Coronary artery (tissue), 2 donors: ENCODE data around the gene ACSM5.
"Not testable (repeated sequence)": the region's sequence is repeated elsewhere in the genome, so short reads cannot be mapped to it uniquely, and the experiment has no call there.

Experiments used
- DNase-seq: peaks from one replicate; pipeline ENCODE4 v3.0.0-alpha.2; 2017; ENCODE audit warnings: low spot score
- H3K27ac ChIP-seq, 2 donors: fragments of 200-600 bp; sonication (generic); one replicate each; pipeline ENCODE4 v1.5.1; 2016 to 2019
- H3K4me3 ChIP-seq: fragments of 200-600 bp; sonication (generic); 2 replicates; pipeline ENCODE4 v1.5.1; 2016; ENCODE audit warnings: mild to moderate bottlenecking, moderate library complexity
- TF ChIP-seq, protein P1 (sequence below): fragments of 200-600 bp; sonication (generic); IDR thresholded peaks from one replicate; pipeline ENCODE4 v1.5.1; 2019; ENCODE audit warnings: antibody characterized with exemption

Gene ACSM5

GRCh38 chr16:20441191-20441590, 31.9 kb downstream of the ACSM5 start:
- H3K4me3 ChIP-seq, result no peak overlapping the region
- no peak for DNase-seq
- TF ChIP-seq, protein P1, sequence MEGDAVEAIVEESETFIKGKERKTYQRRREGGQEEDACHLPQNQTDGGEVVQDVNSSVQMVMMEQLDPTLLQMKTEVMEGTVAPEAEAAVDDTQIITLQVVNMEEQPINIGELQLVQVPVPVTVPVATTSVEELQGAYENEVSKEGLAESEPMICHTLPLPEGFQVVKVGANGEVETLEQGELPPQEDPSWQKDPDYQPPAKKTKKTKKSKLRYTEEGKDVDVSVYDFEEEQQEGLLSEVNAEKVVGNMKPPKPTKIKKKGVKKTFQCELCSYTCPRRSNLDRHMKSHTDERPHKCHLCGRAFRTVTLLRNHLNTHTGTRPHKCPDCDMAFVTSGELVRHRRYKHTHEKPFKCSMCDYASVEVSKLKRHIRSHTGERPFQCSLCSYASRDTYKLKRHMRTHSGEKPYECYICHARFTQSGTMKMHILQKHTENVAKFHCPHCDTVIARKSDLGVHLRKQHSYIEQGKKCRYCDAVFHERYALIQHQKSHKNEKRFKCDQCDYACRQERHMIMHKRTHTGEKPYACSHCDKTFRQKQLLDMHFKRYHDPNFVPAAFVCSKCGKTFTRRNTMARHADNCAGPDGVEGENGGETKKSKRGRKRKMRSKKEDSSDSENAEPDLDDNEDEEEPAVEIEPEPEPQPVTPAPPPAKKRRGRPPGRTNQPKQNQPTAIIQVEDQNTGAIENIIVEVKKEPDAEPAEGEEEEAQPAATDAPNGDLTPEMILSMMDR, result no peak
- no peak overlapping the region for H3K27ac ChIP-seq

GRCh38 chr16:20441859-20442258, 32.5 kb downstream of the ACSM5 start:
- DNase-seq, H3K4me3 ChIP-seq, H3K27ac ChIP-seq: not testable (repeated sequence)

DNA sequence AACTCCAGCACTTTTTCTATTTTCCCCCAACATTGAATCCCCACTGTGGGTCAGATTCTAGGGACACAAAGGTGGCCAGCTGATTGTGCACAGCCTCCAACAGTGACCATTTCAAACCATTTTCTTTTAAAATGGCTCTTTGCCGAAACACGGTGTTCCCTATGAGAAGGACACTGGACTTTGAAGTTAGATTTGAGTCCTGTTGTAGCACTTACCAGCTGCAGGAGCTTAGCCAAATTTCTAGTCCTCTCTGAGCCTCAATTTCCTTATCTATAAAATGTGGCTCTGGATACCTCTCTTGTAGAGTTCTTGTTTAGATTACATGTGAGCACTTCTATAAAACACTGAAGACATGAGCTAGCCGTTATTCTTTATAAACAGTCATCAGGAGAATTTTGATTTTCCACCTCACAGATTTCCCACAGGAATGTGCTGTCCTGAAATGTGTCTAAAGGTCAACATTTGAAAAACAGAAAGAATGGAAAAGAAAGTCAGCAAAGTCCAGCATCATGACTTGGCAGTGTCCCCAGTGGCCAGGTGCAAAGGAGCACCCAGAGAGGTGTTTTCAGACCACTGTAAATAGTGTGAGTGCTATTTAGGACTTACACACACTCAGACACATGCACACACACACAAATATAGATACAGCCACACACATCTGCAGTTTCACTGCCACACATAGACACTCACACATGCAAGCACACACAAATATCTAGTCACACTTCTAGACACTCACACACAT, 37.5 kb downstream of the ACSM5 start:
- not testable (repeated sequence) for DNase-seq, H3K27ac ChIP-seq, H3K4me3 ChIP-seq

DNA sequence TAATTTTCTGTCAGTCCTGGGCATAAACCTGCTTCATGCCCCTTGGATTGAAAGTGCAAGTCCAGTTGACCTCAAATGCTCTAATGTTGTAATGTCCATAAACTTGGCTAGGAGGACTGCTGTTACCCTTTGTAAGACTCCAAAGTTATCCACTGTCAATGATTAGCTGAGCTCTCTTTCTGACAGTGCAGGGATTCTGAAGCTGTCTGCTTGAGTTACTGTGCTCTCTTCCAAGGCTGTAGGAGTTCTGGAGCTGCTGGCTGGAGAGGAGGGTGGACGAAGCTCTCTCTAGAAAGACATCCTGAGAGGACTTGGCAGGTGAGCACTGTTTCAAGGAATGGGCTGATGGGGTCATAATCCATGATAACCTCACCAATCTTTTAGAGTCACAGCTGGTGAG, 42.0 kb downstream of the ACSM5 start, which contains the start of gene ACSM2A:
TSS of gene ACSM2A (plus strand) at position 158 of the 400 bp plus-strand sequence. CDS start 8,594 bp downstream, outside the sequence.
- not testable (repeated sequence) for DNase-seq, H3K4me3 ChIP-seq, H3K27ac ChIP-seq

DNA sequence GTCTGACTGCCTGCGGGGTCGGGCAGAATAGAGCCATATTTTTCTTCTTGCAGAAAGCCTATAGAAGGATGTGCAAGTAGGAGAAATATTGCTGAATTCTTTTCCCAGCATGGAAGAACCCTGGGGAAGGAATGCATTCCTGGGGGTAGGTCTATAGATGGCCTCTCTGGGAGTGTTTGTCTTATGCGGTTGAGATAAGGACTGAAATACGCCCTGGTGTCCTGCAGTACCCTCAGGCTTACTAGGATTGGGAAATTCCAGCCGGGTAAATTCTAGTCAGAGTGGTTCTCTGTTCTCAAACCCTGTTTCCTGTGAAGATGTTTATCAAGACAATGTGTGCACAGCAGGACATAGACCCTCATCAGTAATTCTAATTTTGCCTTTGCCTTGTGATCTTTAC, 44.3 kb downstream of the ACSM5 start:
- not testable (repeated sequence) for DNase-seq, H3K4me3 ChIP-seq, H3K27ac ChIP-seq

- H3K4me3 ChIP-seq, DNase-seq, H3K27ac ChIP-seq: not testable (repeated sequence)
These were observed 49.9 kb downstream of the ACSM5 start for GRCh38 chr16:20459227-20459626.

DNA sequence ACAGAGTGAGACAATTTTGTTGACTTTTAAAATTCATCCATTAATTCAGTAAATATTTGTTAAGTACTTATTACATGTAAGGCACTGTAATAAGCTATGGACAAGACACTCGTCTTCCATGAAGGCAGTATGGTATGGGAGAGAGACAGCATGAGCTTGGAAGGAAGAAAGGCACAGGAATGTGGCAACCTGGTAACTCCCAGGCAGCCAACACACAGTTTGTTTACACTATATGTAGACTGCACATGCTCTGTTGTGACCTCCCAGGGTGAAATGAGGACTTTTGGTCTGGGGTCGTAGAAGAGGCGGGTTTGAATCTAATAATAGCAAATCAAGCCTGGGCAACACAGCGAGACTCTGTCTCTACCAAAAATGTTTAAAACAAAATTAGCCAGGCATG, 51.0 kb downstream of the ACSM5 start:
- H3K4me3 ChIP-seq, H3K27ac ChIP-seq, DNase-seq: not testable (repeated sequence)

GRCh38 chr16:20468954-20469353, 59.6 kb downstream of the ACSM5 start:
- not testable (repeated sequence) for H3K4me3 ChIP-seq, DNase-seq, H3K27ac ChIP-seq

DNA sequence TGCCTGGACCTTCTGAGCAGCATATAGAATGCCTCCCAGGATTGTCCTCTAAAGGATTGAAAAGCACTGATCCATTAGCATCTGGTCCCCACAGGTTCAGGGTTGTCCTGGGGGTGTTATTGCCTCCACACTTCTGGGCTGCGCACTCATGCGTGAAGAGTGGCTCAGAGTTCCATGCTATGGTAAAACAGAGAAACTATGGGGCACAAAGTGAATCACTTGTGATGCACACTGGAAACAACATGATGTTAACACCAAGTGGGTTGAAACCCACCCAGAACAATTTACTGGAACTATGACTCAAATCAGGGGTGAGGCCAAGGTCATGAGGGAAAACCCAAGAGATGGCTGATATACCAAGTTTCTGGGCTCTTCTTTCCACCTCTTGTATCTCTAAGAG, 60.6 kb downstream of the ACSM5 start:
- not testable (repeated sequence) for H3K27ac ChIP-seq, H3K4me3 ChIP-seq, DNase-seq

DNA sequence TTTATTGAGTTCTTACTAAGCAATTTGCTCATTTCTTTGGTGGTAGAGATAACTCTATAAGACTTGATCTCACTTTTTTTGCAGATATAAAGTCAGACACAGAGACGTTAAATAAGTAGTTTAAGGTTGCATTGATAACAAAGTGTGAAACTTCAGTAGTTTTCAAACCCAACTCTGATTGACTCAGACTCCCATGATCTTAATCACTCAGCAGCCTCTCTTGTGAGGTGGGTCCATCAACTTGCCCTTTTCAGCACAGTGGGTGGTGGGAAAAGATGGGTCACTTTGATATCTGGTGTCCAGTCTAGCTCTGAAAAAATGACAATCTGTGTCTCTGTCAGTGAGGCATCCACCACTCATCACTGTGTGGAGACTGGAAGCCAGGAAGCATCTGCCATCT, 61.4 kb downstream of the ACSM5 start:
- not testable (repeated sequence) for H3K4me3 ChIP-seq, H3K27ac ChIP-seq, DNase-seq

- not testable (repeated sequence) for H3K27ac ChIP-seq, H3K4me3 ChIP-seq, DNase-seq
These were observed 67.9 kb downstream of the ACSM5 start for GRCh38 chr16:20477188-20477744.

DNA sequence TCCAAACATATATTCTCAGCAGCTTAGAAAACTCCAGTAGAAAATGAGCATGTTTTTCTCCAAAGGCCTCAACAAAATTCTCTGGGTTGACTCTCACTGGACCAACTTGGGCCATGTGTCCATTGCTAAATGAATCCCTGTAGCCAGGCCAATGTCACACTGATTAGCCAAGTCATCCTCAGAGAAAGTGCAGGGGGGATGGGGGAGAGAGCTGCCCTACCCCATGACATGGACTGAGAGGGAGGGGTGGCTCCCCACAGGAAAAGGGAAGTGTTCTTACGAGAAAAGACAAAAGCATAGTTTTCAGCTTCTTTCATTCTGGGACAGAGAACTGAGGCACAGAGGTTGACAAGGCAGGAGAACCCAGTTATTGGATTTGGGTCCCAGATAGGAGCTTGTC, 74.7 kb downstream of the ACSM5 start:
- not testable (repeated sequence) for H3K27ac ChIP-seq, H3K4me3 ChIP-seq, DNase-seq

- Histone ChIP-seq H3K27ac (no peak overlapping the region), H3K4me3 (no peak overlapping the region)
- TF ChIP-seq, protein P1, result no peak
- DNase-seq, result no peak
These were observed 75.4 kb downstream of the ACSM5 start for GRCh38 chr16:20484726-20485125.
